Measurements from ENCODE around the gene GSAP.
"Not testable (repeated sequence)": the region's sequence is repeated elsewhere in the genome, so short reads cannot be mapped to it uniquely, and the experiment has no call there.

GSAP gene

GRCh38 chr7:77415823-77416620 lies at the start of gene GSAP:
TSS of gene GSAP (minus strand) at chr7:77416349. CDS start at chr7:77416321, 28 bp downstream.
- peak; percentile 57 for DNase-seq

GRCh38 chr7:77465256-77465655 lies 49.1 kb upstream of the GSAP start:
- no peak for DNase-seq

- DNase-seq: no peak
Observed at GRCh38 chr7:77464589-77464988, 48.4 kb upstream of the GSAP start.

GRCh38 chr7:77463632-77464031 lies 47.5 kb upstream of the GSAP start:
- not testable (repeated sequence) for DNase-seq

GRCh38 chr7:77461842-77462241 lies 45.7 kb upstream of the GSAP start:
- DNase-seq: no peak

GRCh38 chr7:77461246-77461645 lies 45.1 kb upstream of the GSAP start:
- DNase-seq: no peak

- DNase-seq: no peak
Observed at GRCh38 chr7:77460057-77460486, 43.9 kb upstream of the GSAP start.

- no peak for DNase-seq
Observed at GRCh38 chr7:77459311-77459726, 43.2 kb upstream of the GSAP start.

GRCh38 chr7:77458786-77459185 lies 42.6 kb upstream of the GSAP start:
- no peak for DNase-seq

GRCh38 chr7:77457779-77458178 lies 41.6 kb upstream of the GSAP start:
- DNase-seq: no peak

- DNase-seq: no peak
Observed at GRCh38 chr7:77456696-77457095, 40.5 kb upstream of the GSAP start.

GRCh38 chr7:77455321-77455720 lies 39.2 kb upstream of the GSAP start:
- DNase-seq: peak; percentile 28

- no peak for DNase-seq
Observed at GRCh38 chr7:77454802-77455201, 38.7 kb upstream of the GSAP start.

GRCh38 chr7:77453531-77453930 lies 37.4 kb upstream of the GSAP start:
- DNase-seq: peak; percentile 29

- not testable (repeated sequence) for DNase-seq
Observed at GRCh38 chr7:77451950-77452349, 35.8 kb upstream of the GSAP start.

GRCh38 chr7:77450613-77451012 lies 34.5 kb upstream of the GSAP start:
- DNase-seq: peak; percentile 76

- no peak for DNase-seq
Observed at GRCh38 chr7:77450054-77450453, 33.9 kb upstream of the GSAP start.

GRCh38 chr7:77447616-77448015 lies 31.5 kb upstream of the GSAP start:
- no peak for DNase-seq

GRCh38 chr7:77444123-77444522 lies 28.0 kb upstream of the GSAP start:
- no peak for DNase-seq

- no peak for DNase-seq
Observed at GRCh38 chr7:77443042-77443441, 26.9 kb upstream of the GSAP start.

- DNase-seq: no peak
Observed at GRCh38 chr7:77442636-77443035, 26.5 kb upstream of the GSAP start.

GRCh38 chr7:77441046-77441445 lies 24.9 kb upstream of the GSAP start:
- DNase-seq: no peak

GRCh38 chr7:77439572-77439971 lies 23.4 kb upstream of the GSAP start:
- peak; percentile 62 for DNase-seq

GRCh38 chr7:77438131-77438530 lies 22.0 kb upstream of the GSAP start:
- DNase-seq: no peak

Data from midbrain (tissue), 1 donor.